Activated naive CD4-positive, alpha-beta T cell treated with anti-CD3 and anti-CD28 coated beads, Interleukin-2, amount 10 ng/mL, durations not matched to agents 7 days and 5 days (primary cell): ENCODE measurements around the gene FAM9C.
A peak's percentile ranks its signal among the peaks of the same experiment; 100 is the strongest.

Source experiments
- CTCF ChIA-PET: fragments of 350-600 bp; sonication (Branson Sonifier 250); formaldehyde crosslinking; loops from one replicate; lab custom pipeline; 2021; ENCODE audit warnings: antibody characterized with exemption; lab: Charles Lee
- DNase-seq: peaks from one replicate; pipeline ENCODE4 v3.0.0-alpha.2; 2020
- H3K27ac Mint-ChIP-seq: one replicate; pipeline ENCODE4 v1.8.0; 2021; ENCODE audit warnings: mild to moderate bottlenecking, moderate library complexity, mixed read lengths
- H3K27me3 Mint-ChIP-seq: one replicate; pipeline ENCODE4 v1.8.0; 2021; ENCODE audit warnings: mild to moderate bottlenecking, mixed read lengths
- H3K36me3 Mint-ChIP-seq: one replicate; pipeline ENCODE4 v1.8.0; 2021; ENCODE audit warnings: mixed read lengths
- H3K4me1 Mint-ChIP-seq: one replicate; pipeline ENCODE4 v1.8.0; 2021; ENCODE audit warnings: mixed read lengths
- H3K4me3 Mint-ChIP-seq: one replicate; pipeline ENCODE4 v1.8.0; 2021; ENCODE audit warnings: mild to moderate bottlenecking, moderate library complexity, mixed read lengths
- H3K9me3 Mint-ChIP-seq: one replicate; pipeline ENCODE4 v1.8.0; 2021; ENCODE audit warnings: mixed read lengths

FAM9C gene

DNA sequence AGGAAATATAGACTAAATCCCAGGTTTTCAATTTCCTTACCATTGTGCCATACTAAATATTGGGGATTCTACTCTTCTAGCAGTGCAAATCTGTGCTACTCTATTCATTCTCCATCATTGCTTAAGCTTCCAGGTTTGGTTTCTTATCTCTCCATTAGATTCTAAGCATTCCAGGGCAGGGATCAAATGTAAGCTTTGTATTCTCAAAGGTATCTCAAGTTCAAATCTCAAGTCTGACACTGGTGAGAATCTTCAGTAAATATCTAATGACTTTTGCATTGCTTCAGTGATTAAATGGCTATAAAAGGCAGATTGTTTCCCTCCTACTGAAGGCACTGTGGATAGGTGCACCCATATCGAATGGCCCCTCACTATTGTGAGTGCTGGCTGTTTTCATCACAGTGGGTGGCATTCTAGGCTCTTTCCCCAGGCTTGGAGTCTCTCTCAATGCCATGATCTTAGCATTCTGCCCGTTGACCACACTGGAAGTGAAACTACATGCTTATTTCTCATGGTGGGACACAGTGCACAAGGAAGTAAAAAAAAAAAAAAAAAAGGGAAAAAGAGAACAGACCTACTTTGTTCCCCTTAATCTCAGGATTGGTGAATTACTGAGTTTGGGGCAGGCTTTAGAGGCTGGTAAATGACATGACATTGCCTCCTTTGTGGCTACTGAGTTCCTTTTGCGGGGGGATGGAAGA, 28.7 kb downstream of the FAM9C start:
- Mint-ChIP-seq H3K9me3 (peaks cover 2% of the 10 kb centered on the region), H3K27ac (no peak overlapping the region), H3K4me3 (no peak overlapping the region), H3K36me3 (peaks cover 2% of the 10 kb centered on the region), H3K4me1 (peaks cover 57% of the 10 kb centered on the region), H3K27me3 (no peaks in the 10 kb centered on the region)
- CTCF ChIA-PET: interaction anchor here (3.3 kb wide), 1 partner anchor 9 kb away, joined by 13 read pairs; no protein-coding TSS in a partner anchor
- no peak for DNase-seq

DNA sequence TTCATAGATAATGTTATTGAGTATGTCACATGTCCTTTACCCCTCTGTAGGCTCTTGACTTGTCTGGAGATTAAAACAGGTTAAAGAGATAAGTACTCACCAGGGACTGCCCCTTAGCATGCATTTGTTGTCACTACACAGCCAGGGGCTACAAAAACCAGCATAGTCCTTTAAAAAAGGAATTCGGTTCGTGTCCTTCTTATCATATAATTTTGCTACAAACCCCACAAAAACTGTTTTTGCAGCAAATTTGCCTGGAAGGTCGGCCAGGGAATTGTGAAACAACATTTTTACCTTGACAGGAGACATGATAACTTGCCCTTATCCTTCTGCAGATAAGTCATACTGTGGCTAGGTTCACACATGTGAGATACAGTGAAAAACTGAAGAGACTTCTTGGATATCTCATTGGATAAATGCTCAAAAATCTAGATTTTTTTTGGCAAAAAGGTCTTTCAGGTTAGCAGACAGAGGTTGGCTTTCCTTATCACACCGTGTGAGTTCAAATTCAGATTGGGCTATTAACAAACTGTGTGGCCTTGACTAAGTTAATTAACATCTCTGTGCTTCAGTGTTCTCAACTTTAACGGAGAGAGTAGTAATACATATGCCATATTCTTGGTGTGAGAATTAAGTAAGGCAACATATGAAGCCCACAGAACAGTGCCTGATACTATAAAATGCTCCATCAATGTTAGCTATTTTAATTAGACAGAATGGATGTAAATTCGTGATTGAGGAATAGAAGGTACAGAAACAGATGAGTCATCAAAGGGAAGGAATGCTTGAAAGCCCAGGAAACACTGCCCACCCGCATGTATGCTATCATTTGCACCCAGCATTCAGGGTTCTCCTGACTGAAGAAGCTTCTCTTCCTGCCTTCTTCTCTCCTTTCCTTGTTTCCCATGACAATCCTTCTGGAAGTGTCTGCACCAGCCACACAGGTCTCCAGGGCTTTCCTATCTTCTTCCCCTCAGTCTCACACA, 30.0 kb downstream of the FAM9C start:
- Mint-ChIP-seq H3K4me3 (no peak overlapping the region), H3K27ac (peak overlapping the region; percentile 88), H3K9me3 (peaks cover 2% of the 10 kb centered on the region), H3K36me3 (peaks cover 4% of the 10 kb centered on the region), H3K4me1 (peaks cover 63% of the 10 kb centered on the region), H3K27me3 (no peaks in the 10 kb centered on the region)
- no peak for DNase-seq
- CTCF ChIA-PET: interaction anchor here (1.0 to 3.3 kb wide), 4 partner anchors 10 to 73 kb away, joined by 4 to 13 read pairs (median 4); no protein-coding TSS in a partner anchor

DNA sequence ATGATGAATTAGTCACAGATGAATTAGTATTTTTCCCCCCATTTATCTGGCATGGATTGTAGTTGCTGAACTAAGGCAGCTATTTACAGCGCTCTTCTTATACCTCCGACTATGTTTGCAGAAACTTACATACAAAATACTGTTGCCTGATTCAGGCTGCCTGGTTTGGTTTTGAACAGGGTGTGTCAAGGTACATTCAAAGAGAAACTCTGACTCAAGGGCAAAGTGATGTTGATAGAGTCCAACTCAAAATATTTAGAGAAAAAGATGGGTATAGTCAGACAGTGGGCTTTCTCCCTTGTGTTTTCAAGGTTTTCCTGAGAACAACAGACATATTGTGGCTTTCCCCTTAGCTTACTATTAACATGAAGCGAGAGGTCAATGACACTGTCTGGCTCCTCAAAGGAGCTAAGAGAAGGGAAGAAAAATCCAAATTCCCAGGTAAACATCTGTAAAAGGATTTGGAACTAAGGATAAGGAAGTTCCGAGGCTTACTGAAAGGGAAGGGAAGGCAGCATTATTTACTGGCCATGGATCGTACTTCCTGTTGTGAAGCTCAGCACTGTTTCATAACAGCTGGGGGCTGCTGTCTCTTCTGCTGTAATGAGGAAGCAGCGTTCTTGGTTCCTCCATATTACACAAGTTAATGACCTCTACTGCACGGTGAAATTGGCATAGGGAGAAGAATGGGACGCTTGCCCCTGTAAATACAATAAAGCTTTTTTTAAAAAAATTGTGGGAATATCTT, 30.9 kb downstream of the FAM9C start:
- Mint-ChIP-seq H3K27me3 (no peaks in the 10 kb centered on the region), H3K27ac (peak overlapping the region; percentile 88), H3K4me3 (peak overlapping the region; percentile 17), H3K36me3 (peaks cover 4% of the 10 kb centered on the region), H3K9me3 (peaks cover 2% of the 10 kb centered on the region), H3K4me1 (peaks cover 70% of the 10 kb centered on the region)
- DNase-seq: peak; percentile 36
- CTCF ChIA-PET: interaction anchor here (0.6 to 3.3 kb wide), 5 partner anchors 11 to 73 kb away, joined by 3 to 13 read pairs (median 4); no protein-coding TSS in a partner anchor

DNA sequence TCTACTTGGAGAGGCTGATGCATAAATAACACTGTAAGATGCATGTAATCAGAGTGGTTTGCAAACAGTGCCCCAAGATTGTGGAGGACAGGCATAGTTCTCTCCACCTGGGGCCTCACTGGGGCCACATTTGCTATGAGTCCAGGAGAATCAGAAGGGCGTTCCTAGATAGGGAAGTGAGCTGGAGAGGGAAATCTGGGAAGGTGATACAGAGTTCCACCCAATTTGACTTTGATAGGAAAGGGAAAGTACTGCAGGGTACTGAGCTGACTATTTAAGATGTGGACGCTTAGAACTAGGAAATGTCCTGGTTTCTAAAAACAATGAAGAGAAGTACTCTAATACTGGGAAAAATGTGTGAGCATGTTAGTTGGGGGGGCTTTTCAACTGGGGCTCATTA, 33.9 kb downstream of the FAM9C start:
- peaks cover 79% of the 10 kb centered on the region for H3K4me1 Mint-ChIP-seq
- no peak for DNase-seq
- CTCF ChIA-PET: interaction anchor here (0.6 kb wide), 1 partner anchor 482 kb away, joined by 3 read pairs; no protein-coding TSS in a partner anchor
- no peak overlapping the region for H3K4me3 Mint-ChIP-seq
- peaks cover 1% of the 10 kb centered on the region for H3K36me3 Mint-ChIP-seq
- H3K9me3 Mint-ChIP-seq: peaks cover 2% of the 10 kb centered on the region
- no peaks in the 10 kb centered on the region for H3K27me3 Mint-ChIP-seq
- no peak overlapping the region for H3K27ac Mint-ChIP-seq

DNA sequence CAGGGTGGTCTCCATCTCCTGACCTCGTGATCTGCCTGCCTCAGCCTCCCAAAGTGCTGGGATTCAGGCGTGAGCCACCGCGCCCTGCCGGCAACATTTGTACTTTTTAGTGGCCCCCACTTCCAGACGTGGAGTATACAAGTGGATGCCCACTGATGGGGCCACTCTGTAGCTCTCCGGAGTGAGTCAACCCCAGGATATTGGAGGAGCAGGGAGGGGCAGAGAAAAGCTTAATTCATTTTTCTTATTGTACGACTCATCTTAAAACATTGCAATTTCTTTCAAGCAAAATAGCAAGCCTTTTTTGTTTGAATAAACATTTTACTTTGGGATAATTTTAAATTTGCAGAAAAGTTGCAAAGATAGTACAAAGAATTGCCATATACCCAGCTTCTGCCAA, 34.6 kb downstream of the FAM9C start:
- no peak overlapping the region for H3K27ac Mint-ChIP-seq

DNA sequence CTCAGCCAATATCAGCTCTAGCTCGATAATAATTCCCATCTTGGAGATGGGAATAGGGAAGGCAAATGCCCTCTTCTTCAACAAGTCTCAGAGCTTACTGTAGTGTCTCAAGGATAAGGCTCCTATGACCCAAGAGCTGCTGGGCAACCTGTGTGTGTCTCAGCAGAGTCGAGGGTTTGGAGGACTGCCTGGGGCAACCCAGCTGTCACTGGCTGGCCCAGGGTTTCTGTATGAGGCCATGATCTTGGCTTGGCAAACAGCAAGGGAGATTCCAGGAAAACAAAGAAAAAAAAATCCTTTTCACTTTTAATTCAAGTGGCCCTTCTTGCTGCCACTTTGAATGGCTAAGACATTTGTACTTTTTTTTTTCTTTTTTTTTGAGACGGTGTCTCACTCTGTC, 35.1 kb downstream of the FAM9C start:
- Mint-ChIP-seq H3K27me3 (no peaks in the 10 kb centered on the region), H3K9me3 (peaks cover 2% of the 10 kb centered on the region), H3K27ac (no peak overlapping the region), H3K4me3 (no peak overlapping the region), H3K36me3 (peaks cover 4% of the 10 kb centered on the region), H3K4me1 (peaks cover 80% of the 10 kb centered on the region)
- no peak for DNase-seq
- CTCF ChIA-PET: interaction anchor here (1.1 kb wide), 1 partner anchor 10 kb away, joined by 3 read pairs; no protein-coding TSS in a partner anchor

More for the DNA sequence above, 34.6 kb downstream of the FAM9C start:
- Mint-ChIP-seq H3K4me1 (peaks cover 81% of the 10 kb centered on the region), H3K9me3 (peaks cover 2% of the 10 kb centered on the region), H3K4me3 (no peak overlapping the region), H3K27me3 (no peaks in the 10 kb centered on the region), H3K36me3 (peaks cover 1% of the 10 kb centered on the region)
- CTCF ChIA-PET: interaction anchor here (1.1 kb wide), 1 partner anchor 9 kb away, joined by 3 read pairs; no protein-coding TSS in a partner anchor
- no peak for DNase-seq

DNA sequence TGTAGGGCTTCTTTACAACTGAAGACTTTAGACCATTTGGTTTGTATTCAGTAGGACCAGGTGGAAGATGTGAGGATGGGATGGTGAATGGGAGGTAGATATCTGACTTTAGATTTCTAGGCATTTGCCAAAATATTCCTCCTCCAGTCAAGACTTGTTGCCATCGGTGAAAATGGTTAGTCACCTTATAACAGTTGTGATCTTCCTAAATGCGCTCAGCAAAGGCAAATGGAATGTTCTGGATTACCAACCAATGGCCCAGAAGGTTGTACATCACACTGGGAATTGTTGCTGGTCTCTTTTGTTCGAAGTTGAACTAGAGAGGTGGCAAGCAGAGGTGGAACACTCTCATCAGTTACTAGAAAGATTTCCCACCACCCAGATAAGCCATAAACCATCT, 35.6 kb downstream of the FAM9C start:
- Mint-ChIP-seq H3K27ac (no peak overlapping the region), H3K4me3 (no peak overlapping the region), H3K4me1 (peaks cover 76% of the 10 kb centered on the region), H3K9me3 (peaks cover 2% of the 10 kb centered on the region), H3K27me3 (no peaks in the 10 kb centered on the region), H3K36me3 (peaks cover 4% of the 10 kb centered on the region)
- DNase-seq: no peak
- CTCF ChIA-PET: interaction anchor here (2.1 kb wide), 1 partner anchor 83 kb away, joined by 8 read pairs; no protein-coding TSS in a partner anchor

DNA sequence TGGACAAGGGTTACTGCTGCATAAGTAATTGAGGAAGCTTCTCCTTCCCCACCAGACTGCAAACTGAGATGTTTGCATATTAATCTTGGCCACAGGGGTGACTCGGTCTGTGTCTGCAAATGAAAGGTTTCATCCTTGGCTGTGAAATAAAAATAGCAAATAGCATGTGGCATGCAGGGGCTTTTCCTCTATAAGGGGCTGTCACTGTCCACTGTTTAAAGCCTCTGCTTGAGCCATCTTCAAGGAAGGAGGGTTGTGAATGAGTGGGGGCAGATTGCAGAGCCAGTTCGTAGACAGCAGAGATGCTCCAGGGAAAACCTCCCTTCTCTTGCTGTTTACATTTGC, 36.3 kb downstream of the FAM9C start:
- H3K4me3 Mint-ChIP-seq: no peak overlapping the region
- no peaks in the 10 kb centered on the region for H3K27me3 Mint-ChIP-seq

DNA sequence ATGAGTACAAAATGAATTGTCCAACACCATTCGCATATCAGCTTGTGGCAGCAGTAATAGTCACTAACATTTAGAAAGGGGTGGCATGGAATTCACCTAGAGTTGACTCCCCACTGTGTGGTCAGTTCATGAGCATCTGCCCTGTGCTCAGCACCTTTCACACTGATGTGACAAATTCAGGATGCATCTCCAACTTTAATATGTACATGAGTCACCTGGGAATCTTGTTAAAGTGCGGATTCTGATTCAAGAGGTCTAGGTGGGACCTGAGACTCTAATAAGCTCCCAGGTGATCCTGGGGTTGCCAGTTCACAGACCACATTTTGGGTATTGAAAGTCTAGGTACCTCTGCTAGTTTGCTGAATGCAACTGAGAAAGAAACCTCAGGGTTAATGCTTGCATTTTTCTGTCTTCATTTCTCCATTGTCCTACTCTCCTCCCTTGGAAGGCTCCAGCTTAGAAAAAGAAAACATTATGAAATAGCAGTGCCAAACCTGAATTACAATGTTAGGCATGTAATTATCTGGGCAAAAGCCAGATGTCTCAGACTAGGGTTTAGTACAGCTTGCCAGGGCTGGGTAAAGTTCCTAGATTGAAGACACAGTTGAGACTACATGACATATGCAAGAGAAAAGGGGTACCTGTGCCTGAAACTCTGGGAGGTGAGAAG, 36.8 kb downstream of the FAM9C start:
- H3K4me1 Mint-ChIP-seq: peaks cover 75% of the 10 kb centered on the region
- no peaks in the 10 kb centered on the region for H3K27me3 Mint-ChIP-seq
- no peak overlapping the region for H3K4me3 Mint-ChIP-seq
- DNase-seq: no peak
- CTCF ChIA-PET: interaction anchor here (0.6 to 2.1 kb wide), 2 partner anchors 34 to 84 kb away, joined by 3 to 8 read pairs; no protein-coding TSS in a partner anchor
- H3K36me3 Mint-ChIP-seq: peaks cover 4% of the 10 kb centered on the region
- H3K9me3 Mint-ChIP-seq: no peaks in the 10 kb centered on the region
- peak overlapping the region; percentile 42 for H3K27ac Mint-ChIP-seq

More for the DNA sequence above, 36.3 kb downstream of the FAM9C start:
- Mint-ChIP-seq H3K27ac (peak overlapping the region; percentile 37), H3K36me3 (peaks cover 4% of the 10 kb centered on the region), H3K4me1 (peaks cover 75% of the 10 kb centered on the region), H3K9me3 (peaks cover 2% of the 10 kb centered on the region)
- CTCF ChIA-PET: interaction anchor here (0.6 to 2.1 kb wide), 2 partner anchors 34 to 84 kb away, joined by 3 to 8 read pairs; no protein-coding TSS in a partner anchor
- DNase-seq: no peak

DNA sequence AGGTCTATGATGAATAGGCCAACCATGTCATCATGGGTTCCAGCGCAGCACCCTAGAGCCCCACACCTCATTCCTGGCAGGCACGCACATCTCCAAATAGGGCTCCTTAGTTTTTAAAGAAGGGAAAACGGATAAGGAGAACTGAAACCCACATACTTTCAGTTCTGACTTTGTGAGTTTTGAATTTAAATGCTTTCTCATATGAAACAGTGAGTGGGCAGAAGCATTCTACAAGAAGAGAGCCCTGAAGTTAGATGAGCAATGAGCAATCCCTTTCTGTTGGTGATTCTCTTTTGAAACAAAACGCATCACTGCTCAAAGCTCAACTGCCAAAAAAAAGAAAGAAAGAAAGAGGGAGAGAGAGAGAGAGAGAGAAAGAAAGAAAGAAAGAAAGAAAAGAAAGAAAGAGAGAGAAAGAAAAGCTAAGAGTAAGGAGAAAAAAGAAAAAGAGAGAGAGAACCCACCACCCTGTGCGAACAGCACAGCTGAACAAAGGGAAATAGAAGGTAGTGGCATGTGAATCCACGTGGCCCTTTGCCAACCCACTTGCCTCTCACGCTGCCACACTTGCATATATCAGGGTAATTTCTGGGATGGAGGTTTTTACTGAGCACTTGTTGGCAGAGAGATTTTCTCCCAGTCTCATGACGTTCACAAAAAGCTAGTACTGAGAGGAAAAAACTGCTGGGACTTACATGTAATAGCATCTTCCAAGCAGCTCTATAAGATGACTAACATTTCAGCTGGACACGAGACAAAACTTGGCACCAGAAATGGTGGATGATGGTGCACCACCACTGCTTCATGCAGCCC, 38.6 kb downstream of the FAM9C start:
- Mint-ChIP-seq H3K9me3 (no peaks in the 10 kb centered on the region), H3K4me3 (peak overlapping the region; percentile 56), H3K4me1 (peaks cover 84% of the 10 kb centered on the region), H3K27me3 (no peaks in the 10 kb centered on the region), H3K36me3 (peaks cover 4% of the 10 kb centered on the region), H3K27ac (peak overlapping the region; percentile 99)
- DNase-seq: peak; percentile 26
- CTCF ChIA-PET: interaction anchor here (0.9 to 1.3 kb wide), 3 partner anchors 24 to 86 kb away, joined by 3 to 4 read pairs (median 3); no protein-coding TSS in a partner anchor

DNA sequence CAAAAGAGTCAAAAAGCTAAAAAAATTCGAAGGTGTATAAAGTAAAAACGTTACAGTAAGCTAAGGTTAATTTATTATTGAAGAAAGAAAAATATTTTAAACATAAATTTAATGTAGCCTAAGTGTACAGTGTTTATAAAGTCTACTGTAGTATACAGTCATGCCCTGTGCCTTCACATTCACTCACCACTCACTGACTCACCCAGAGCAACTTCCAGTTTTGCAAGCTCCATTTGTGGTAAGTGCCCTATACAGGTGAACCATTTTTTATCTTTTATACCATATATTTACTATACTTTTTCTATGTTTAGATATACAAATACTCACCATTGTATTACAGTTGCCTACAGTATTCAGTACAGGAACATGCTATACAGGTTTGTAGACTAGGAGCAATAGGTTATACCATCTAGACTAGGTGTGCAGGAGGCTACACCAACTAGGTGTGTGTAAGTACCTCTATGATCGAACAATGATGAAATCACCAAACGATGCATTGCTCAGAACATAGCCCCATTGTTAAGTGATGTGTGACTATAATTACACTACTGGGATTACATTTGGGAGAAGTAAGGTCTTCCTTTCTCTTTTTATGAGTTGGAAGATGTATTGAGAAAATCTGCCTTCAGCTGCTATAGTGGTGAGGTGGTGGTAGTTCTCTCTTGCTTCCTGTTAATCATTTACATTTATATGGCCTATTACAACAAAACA, 42.3 kb downstream of the FAM9C start:
- H3K27me3 Mint-ChIP-seq: no peaks in the 10 kb centered on the region
- peaks cover 2% of the 10 kb centered on the region for H3K36me3 Mint-ChIP-seq
- H3K27ac Mint-ChIP-seq: peak overlapping the region; percentile 83
- no peak overlapping the region for H3K4me3 Mint-ChIP-seq
- CTCF ChIA-PET: interaction anchor here (0.9 to 3.9 kb wide), 4 partner anchors 24 to 90 kb away, joined by 3 to 14 read pairs (median 4); no protein-coding TSS in a partner anchor
- H3K4me1 Mint-ChIP-seq: peaks cover 87% of the 10 kb centered on the region
- no peak for DNase-seq
- no peaks in the 10 kb centered on the region for H3K9me3 Mint-ChIP-seq

DNA sequence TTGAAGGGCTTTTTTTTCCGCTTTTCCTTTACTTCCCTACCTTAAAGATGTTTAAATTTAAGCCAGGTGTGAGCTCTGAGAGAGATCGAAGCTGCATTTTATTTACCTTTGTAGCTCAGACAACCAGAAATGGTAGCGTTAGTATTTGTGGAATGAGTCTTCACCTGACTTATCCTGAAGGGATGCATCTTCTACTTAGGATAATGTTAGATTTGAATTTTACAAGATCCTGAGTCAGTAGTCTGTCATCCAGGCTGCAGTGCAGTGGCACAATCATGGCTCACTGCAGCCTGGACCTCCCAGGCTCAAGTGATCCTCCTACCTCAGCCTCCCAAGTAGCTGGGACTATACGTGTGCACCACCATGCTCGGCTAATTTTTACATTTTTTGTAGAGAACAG, 43.3 kb downstream of the FAM9C start:
- H3K9me3 Mint-ChIP-seq: no peaks in the 10 kb centered on the region
- H3K36me3 Mint-ChIP-seq: peaks cover 2% of the 10 kb centered on the region
- CTCF ChIA-PET: interaction anchor here (0.8 to 3.9 kb wide), 4 partner anchors 12 to 84 kb away, joined by 3 to 14 read pairs (median 4); no protein-coding TSS in a partner anchor
- H3K27me3 Mint-ChIP-seq: no peaks in the 10 kb centered on the region
- H3K4me1 Mint-ChIP-seq: peaks cover 86% of the 10 kb centered on the region
- no peak for DNase-seq
- peak overlapping the region; percentile 57 for H3K4me3 Mint-ChIP-seq
- peak overlapping the region; percentile 98 for H3K27ac Mint-ChIP-seq
